HG02588 (cell line): ENCODE data around the gene MMP3.

ENCODE experiments used
- ATAC-seq: cut with Tn5 transposase; IDR thresholded peaks from one replicate; pipeline ENCODE4 v1.9.1; 2021; ENCODE audit warnings: mild to moderate bottlenecking, moderate library complexity; ENCODE audit not compliant: unreplicated experiment

Gene MMP3

DNA sequence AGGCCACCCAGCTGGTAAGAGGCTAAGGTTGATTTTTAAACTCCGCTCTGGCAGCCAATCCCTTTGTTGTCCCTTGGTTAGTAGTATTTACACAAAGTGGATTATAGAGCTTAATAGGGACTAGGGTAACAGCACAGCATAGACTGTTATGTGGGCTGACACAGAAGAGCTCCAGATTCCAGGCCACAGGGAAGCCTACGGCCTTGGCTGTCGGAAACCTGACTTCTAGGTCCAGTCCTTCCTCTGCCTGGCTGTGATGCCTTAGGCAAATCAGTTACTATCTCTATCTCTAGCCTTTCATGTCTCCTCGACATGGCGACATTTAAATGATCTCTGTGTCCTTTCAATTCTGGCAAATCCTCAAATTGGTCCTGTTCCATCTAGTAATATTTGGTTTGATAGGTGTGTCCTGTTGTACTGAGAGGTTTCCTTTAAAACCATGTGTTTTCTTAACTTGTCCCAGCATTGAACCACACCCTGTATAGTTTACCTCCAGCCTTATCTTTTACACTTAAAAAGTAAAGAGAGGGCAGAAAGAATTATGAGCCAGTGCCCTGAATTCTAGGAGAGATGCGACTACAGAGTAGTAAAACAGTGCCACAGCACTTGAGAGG, 49.6 kb downstream of the MMP3 start:
- ATAC-seq = no peak

DNA sequence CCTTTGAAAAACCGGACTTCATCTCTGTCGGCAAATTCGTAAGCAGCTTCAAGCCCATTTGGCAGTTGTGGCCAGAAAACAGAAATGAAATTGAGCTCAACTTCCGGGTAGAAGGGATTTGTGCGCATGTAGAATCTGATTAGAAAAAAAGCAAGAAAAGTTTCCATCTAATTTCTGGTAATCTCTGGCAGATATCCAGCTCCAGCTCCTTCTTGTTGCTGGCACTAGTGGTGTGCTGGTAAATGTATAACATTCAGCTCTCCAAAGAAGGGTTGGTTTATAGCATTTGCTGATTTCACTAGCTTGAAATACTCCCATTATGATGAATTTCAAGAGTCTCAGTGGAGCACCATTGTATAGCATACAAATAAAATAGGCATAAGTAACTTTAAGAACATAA, 50.8 kb downstream of the MMP3 start:
- ATAC-seq = no peak

DNA sequence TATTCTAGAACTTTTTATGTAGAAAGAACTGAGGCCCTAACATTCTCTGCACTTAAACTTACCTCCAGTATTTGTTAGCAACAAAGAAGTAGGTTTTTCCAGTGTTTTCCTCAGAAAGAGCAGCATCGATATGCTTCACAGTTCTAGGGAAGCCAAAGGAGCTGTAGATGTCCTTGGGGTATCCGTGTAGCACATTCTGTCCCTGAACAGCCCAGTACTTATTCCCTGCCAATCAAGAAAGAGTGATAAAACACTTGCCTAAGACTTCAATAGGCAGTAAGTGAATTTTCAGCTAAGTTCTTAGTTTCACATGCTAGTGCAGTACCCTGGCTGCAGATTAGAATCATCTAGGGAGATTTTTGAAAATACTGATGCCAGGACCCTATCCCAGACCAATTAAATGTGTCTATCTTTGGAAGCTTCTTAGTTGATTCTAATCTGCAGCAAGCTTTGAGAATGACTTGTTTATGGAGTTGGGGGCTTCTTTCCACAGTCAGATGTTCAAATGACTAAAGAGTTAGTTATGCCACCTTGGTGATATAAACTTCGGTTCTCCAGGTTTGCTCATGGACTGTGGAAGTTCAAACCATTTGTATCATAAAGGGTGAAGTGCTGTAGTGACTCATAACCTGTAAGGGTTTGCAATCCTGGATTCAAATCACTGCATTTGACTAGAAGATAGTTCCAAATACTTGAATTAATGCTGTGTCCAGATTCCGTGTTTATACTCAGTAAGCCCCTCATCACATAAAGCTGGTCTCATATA, 52.0 kb downstream of the MMP3 start:
- no peak for ATAC-seq

DNA sequence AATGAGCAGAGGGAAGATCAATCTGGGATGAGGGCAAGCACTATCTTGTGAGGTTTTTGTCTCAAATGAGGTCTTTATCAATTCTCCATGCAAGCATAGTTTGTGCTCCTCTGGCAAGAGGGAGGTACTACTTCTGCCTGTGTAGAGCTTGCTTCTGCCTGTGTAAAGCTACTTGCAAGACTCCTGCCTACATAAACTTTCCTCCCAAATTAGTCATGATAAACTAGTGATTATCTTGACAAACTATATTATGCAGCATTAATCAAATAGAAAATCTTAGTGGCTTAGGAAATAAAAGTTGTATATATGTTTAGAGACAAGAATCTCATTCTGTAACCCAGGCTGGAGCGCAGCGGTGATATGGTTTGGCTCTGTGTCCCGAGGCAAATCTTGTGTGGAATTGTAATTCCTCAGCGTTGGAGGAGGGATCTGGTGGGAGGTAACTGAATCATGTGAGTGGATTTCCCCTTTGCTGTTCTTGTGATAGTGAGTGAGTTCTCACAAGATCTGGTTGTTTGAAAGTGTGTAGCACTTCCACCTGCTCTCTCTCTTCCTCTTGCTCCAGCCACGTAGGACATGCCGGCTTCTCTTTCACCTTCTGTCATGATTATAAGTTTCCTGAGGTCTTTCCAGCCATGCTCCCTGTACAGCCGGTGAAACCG, 54.9 kb downstream of the MMP3 start:
- ATAC-seq = no peak
